GM23338 (cell line): Measurements from ENCODE around the gene RXRA. TPM values are rescaled to one million over a fixed set of nuclear protein-coding genes. Genes with fewer than 3 reads are reported as not detected.

Experiments
- ATAC-seq: fragments of 200-7000 bp; cut with Tn5 transposase; 3 replicates; pipeline ENCODE4 v1.9.1; 2020
- DNase-seq: peaks from one replicate; pipeline ENCODE4 v3.0.0-alpha.2; 2015; ENCODE audit warnings: low spot score
- H2AFZ ChIP-seq: fragments of 200-600 bp; sonication (generic); 2 replicates; pipeline ENCODE4 v1.8.0; 2016; ENCODE audit warnings: antibody characterized with exemption, mild to moderate bottlenecking, moderate library complexity
- H3F3A ChIP-seq: fragments of 200-600 bp; sonication (generic); replicated peaks from 2 replicates; pipeline ENCODE4 v1.8.0; 2017; ENCODE audit warnings: antibody characterized with exemption, mixed run types, low read depth
- H3K27ac ChIP-seq: fragments of 200-600 bp; sonication (generic); 2 replicates; pipeline ENCODE4 v1.6.1; 2016; ENCODE audit warnings: low read depth
- H3K27me3 ChIP-seq: fragments of 200-600 bp; sonication (generic); 2 replicates; pipeline ENCODE4 v1.8.0; 2016; ENCODE audit warnings: mild to moderate bottlenecking, mixed run types, moderate library complexity; ENCODE audit not compliant: insufficient read depth
- H3K36me3 ChIP-seq: fragments of 200-600 bp; sonication (generic); 2 replicates; pipeline ENCODE4 v1.8.0; 2016; ENCODE audit warnings: mild to moderate bottlenecking; ENCODE audit not compliant: insufficient read depth
- H3K4me1 ChIP-seq: fragments of 200-600 bp; sonication (generic); 2 replicates; pipeline ENCODE4 v1.8.0; 2016; ENCODE audit warnings: mild to moderate bottlenecking, moderate library complexity; ENCODE audit not compliant: insufficient read depth
- H3K4me2 ChIP-seq: fragments of 200-600 bp; sonication (generic); 2 replicates; pipeline ENCODE4 v1.7.1; 2017; ENCODE audit warnings: mixed run types
- H3K4me3 ChIP-seq: fragments of 200-600 bp; sonication (generic); 2 replicates; pipeline ENCODE4 v1.6.1; 2016; ENCODE audit warnings: mixed run types
- H3K79me2 ChIP-seq: fragments of 200-600 bp; sonication (generic); replicated peaks from 2 replicates; pipeline ENCODE4 v1.8.0; 2017; ENCODE audit warnings: mild to moderate bottlenecking; ENCODE audit not compliant: insufficient read depth
- H3K9me2 ChIP-seq: fragments of 200-600 bp; sonication (generic); 2 replicates; pipeline ENCODE4 v1.8.0; 2017; ENCODE audit not compliant: insufficient read depth
- H4K20me1 ChIP-seq: fragments of 200-600 bp; sonication (generic); replicated peaks from 2 replicates; pipeline ENCODE4 v1.8.0; 2017; ENCODE audit warnings: mild to moderate bottlenecking; ENCODE audit not compliant: insufficient read depth
- H3K27ac Mint-ChIP-seq: 2 replicates; pipeline ENCODE4 v1.8.0; 2020; ENCODE audit warnings: inconsistent platforms, mild to moderate bottlenecking, moderate library complexity, mixed read lengths
- H3K27me3 Mint-ChIP-seq: 3 replicates; pipeline ENCODE4 v1.8.0; 2022; ENCODE audit warnings: low read depth, mild to moderate bottlenecking, moderate library complexity, mixed read lengths, inconsistent platforms; ENCODE audit not compliant: insufficient read depth, poor library complexity
- H3K36me3 Mint-ChIP-seq: 3 replicates; pipeline ENCODE4 v1.8.0; 2021; ENCODE audit warnings: low read depth, mild to moderate bottlenecking, inconsistent platforms, moderate library complexity, mixed read lengths
- H3K4me1 Mint-ChIP-seq: 3 replicates; pipeline ENCODE4 v1.8.0; 2020; ENCODE audit warnings: mild to moderate bottlenecking, inconsistent platforms, mixed read lengths
- H3K4me3 Mint-ChIP-seq: 3 replicates; pipeline ENCODE4 v1.8.0; 2021; ENCODE audit warnings: moderate library complexity, mild to moderate bottlenecking, inconsistent platforms, mixed read lengths
- H3K9me3 Mint-ChIP-seq: 3 replicates; pipeline ENCODE4 v1.8.0; 2020; ENCODE audit warnings: moderate library complexity, mild to moderate bottlenecking, inconsistent platforms, mixed read lengths
- CREB1 ChIP-seq: fragments of 250-450 bp; sonication (Bioruptor Pico); IDR thresholded peaks from 2 replicates; pipeline ENCODE4 v1.5.0; 2020; ENCODE audit warnings: low read depth, mild to moderate bottlenecking, moderate library complexity
- ETS1 ChIP-seq: IDR thresholded peaks from 2 replicates; pipeline ENCODE4 v1.6.1; 2016; ENCODE audit warnings: antibody characterized with exemption
- EZH2 ChIP-seq: fragments of 200-600 bp; sonication (generic); IDR thresholded peaks from one replicate; pipeline ENCODE4 v1.8.0; 2017; ENCODE audit warnings: antibody characterized with exemption, mild to moderate bottlenecking, low read depth; ENCODE audit not compliant: unreplicated experiment
- EZH2phosphoT487 ChIP-seq: fragments of 200-600 bp; sonication (generic); IDR thresholded peaks from one replicate; pipeline ENCODE4 v1.8.1; 2018; ENCODE audit warnings: antibody characterized with exemption; ENCODE audit not compliant: unreplicated experiment
- JUNB ChIP-seq: IDR thresholded peaks from one replicate; pipeline ENCODE4 v1.6.1; 2016; ENCODE audit warnings: antibody characterized with exemption; ENCODE audit not compliant: unreplicated experiment
- NANOG ChIP-seq: IDR thresholded peaks from 2 replicates; pipeline ENCODE4 v1.6.1; 2016; ENCODE audit warnings: antibody characterized with exemption, borderline replicate concordance
- POLR2AphosphoS5 ChIP-seq: IDR thresholded peaks from 2 replicates; pipeline ENCODE4 v1.6.1; 2016; ENCODE audit warnings: antibody characterized with exemption, low read depth
- REST ChIP-seq: IDR thresholded peaks from one replicate; pipeline ENCODE4 v1.6.1; 2018; ENCODE audit warnings: antibody characterized with exemption; ENCODE audit not compliant: unreplicated experiment
- STAT1 ChIP-seq: IDR thresholded peaks from one replicate; pipeline ENCODE4 v1.6.1; 2016; ENCODE audit warnings: antibody characterized with exemption; ENCODE audit not compliant: unreplicated experiment
- ZNF114 ChIP-seq: fragments of 250-450 bp; sonication (Bioruptor Pico); IDR thresholded peaks from 2 replicates; pipeline ENCODE4 v1.5.0; 2020; ENCODE audit warnings: mild to moderate bottlenecking, moderate library complexity
- ZNF331 ChIP-seq: fragments of 250-450 bp; sonication (Bioruptor Pico); IDR thresholded peaks from 2 replicates; pipeline ENCODE4 v1.5.0; 2020; ENCODE audit warnings: low read depth, mild to moderate bottlenecking, moderate library complexity
- ZNF462 ChIP-seq: fragments of 250-450 bp; sonication (Bioruptor Pico); IDR thresholded peaks from 2 replicates; pipeline ENCODE4 v1.5.0; 2020; ENCODE audit warnings: mild to moderate bottlenecking, moderate library complexity
- polyA plus RNA-seq: library from polyadenylated mRNA; unstranded; fragments of >200 nt; fragmentation: Nextera tagmentation; extraction: Ambion mirVana; gene quantifications from 2 replicates; pipeline ENCODE4 v1.2.1, GENCODE V29; 2016
- total RNA-seq: library from RNA; depleted of rRNA; stranded (reverse); fragments of >200 nt; shearing (Covaris generic); gene quantifications from 2 replicates; pipeline ENCODE4 v1.2.3, GENCODE V29; 2014
- TF ChIP-seq, protein P1 (sequence below), 2 experiments: fragments of 200-600 bp in 1 of 2; sonication (generic) in 1 of 2; conservative IDR thresholded peaks; 2 replicates each; pipeline versions ENCODE4 v1.5.1 to v1.6.1; 2016 to 2017; ENCODE audit warnings: antibody characterized with exemption in 2 of 2, low read depth in 2 of 2, mild to moderate bottlenecking in 2 of 2, moderate library complexity in 1 of 2

The RXRA gene
- total and polyA plus RNA-seq, 2 experiments from 2014 or later = 4.9 to 17.9 TPM

GRCh38 chr9:134416385-134417015, 90.2 kb downstream of the RXRA start:
- Mint-ChIP-seq H3K27me3 (peaks cover 3% of the 10 kb centered on the region), H3K9me3 (no peaks in the 10 kb centered on the region), H3K4me1 (peaks cover 2% of the 10 kb centered on the region; the same call in 1 of the 3 replicates), H3K4me3 (no peak overlapping the region), H3K27ac (no peak overlapping the region; the same call in 1 of the 2 replicates), H3K36me3 (peaks cover 6% of the 10 kb centered on the region; the same call in 1 of the 3 replicates)
- Histone ChIP-seq H3K27me3 (no peaks in the 10 kb centered on the region), H2AFZ (no peak overlapping the region), H3F3A (no peaks in the 10 kb centered on the region), H3K36me3 (no peaks in the 10 kb centered on the region), H3K79me2 (no peaks in the 10 kb centered on the region), H4K20me1 (no peaks in the 10 kb centered on the region), H3K27ac (no peak overlapping the region), H3K9me2 (no peaks in the 10 kb centered on the region), H3K4me2 (no peak overlapping the region), H3K4me1 (no peaks in the 10 kb centered on the region), H3K4me3 (no peak overlapping the region)
- no peak for TF ChIP-seq POLR2AphosphoS5
- TF ChIP-seq ZNF331 (CRISPR knock-in tag) = no peak
- no peak for TF ChIP-seq ZNF114 (CRISPR knock-in tag)
- TF ChIP-seq EZH2 = no peak
- TF ChIP-seq ETS1 = no peak
- TF ChIP-seq EZH2phosphoT487 = no peak
- TF ChIP-seq, protein P1, sequence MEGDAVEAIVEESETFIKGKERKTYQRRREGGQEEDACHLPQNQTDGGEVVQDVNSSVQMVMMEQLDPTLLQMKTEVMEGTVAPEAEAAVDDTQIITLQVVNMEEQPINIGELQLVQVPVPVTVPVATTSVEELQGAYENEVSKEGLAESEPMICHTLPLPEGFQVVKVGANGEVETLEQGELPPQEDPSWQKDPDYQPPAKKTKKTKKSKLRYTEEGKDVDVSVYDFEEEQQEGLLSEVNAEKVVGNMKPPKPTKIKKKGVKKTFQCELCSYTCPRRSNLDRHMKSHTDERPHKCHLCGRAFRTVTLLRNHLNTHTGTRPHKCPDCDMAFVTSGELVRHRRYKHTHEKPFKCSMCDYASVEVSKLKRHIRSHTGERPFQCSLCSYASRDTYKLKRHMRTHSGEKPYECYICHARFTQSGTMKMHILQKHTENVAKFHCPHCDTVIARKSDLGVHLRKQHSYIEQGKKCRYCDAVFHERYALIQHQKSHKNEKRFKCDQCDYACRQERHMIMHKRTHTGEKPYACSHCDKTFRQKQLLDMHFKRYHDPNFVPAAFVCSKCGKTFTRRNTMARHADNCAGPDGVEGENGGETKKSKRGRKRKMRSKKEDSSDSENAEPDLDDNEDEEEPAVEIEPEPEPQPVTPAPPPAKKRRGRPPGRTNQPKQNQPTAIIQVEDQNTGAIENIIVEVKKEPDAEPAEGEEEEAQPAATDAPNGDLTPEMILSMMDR (conservative IDR thresholded peaks at IDR 0.05; ENCODE audit: low read depth in 2 of 2) = no peak
- no peak for TF ChIP-seq STAT1
- no peak for TF ChIP-seq ZNF462 (CRISPR knock-in tag)
- TF ChIP-seq NANOG = no peak
- TF ChIP-seq CREB1 = no peak
- no peak for TF ChIP-seq JUNB
- no peak for TF ChIP-seq REST
- ATAC-seq (no peak), DNase-seq (no peak)
